Measurements from ENCODE around the gene UTS2R.

DNA sequence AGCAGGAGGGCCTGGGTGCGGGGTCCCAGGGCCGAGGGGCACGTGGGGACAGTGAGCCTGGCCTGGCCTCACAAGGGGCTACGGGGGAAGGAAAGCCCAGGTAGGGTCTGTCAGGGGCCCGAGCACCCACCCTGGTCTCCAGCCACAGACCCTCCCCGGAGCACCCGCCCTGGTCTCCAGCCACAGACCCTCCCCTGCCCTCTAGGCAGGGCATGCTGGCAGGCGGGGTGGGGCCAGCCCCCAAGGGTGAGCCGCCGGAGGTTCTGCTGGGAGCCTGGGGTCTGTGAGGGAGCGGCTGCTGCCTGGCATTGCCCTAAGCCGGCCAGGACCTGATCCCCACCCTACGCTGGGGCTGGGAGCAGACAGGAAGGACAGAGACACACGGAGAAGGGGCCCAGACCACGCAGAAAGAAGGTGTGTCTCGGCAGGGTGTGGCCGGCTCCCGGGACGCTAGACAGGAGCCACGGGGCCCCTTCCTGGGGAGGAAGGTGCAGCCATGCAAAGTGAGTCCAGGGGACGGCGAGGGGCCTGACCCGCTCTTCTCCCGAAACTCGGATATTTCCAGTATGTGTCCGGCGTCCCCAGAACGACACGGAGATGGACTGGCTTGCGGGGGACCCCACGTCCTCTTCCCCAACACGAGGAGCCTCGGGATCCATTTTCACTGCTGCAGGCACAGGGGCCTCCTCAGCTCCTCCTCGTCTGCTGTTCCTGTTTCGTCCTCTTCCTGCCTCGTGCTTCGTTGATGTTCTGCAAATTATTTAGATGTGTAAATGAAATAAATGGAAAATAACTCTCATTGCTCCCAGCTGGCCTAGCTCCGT is 15.5 kb downstream of the UTS2R start:
- TF ChIP-seq, protein P1, sequence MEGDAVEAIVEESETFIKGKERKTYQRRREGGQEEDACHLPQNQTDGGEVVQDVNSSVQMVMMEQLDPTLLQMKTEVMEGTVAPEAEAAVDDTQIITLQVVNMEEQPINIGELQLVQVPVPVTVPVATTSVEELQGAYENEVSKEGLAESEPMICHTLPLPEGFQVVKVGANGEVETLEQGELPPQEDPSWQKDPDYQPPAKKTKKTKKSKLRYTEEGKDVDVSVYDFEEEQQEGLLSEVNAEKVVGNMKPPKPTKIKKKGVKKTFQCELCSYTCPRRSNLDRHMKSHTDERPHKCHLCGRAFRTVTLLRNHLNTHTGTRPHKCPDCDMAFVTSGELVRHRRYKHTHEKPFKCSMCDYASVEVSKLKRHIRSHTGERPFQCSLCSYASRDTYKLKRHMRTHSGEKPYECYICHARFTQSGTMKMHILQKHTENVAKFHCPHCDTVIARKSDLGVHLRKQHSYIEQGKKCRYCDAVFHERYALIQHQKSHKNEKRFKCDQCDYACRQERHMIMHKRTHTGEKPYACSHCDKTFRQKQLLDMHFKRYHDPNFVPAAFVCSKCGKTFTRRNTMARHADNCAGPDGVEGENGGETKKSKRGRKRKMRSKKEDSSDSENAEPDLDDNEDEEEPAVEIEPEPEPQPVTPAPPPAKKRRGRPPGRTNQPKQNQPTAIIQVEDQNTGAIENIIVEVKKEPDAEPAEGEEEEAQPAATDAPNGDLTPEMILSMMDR (IDR thresholded peaks at IDR 0.05; ENCODE audit: poor library complexity, severe bottlenecking) = no peak
- TF ChIP-seq EP300 (conservative IDR thresholded peaks at IDR 0.05; ENCODE audit: poor library complexity, severe bottlenecking) (no peak), POLR2AphosphoS5 (IDR thresholded peaks at IDR 0.05) (no peak), TAF1 (IDR thresholded peaks at IDR 0.05; ENCODE audit: low read depth) (no peak)
